ENCODE results near the gene TMEM181. TPM values are rescaled to one million over a fixed set of nuclear protein-coding genes. Genes with fewer than 3 reads are reported as not detected.
"Not testable (repeated sequence)": the region's sequence is repeated elsewhere in the genome, so short reads cannot be mapped to it uniquely, and the experiment has no call there.

Gene TMEM181
- total RNA-seq, 2 experiments from 2014 or later: 14.8 to 16.3 TPM

DNA sequence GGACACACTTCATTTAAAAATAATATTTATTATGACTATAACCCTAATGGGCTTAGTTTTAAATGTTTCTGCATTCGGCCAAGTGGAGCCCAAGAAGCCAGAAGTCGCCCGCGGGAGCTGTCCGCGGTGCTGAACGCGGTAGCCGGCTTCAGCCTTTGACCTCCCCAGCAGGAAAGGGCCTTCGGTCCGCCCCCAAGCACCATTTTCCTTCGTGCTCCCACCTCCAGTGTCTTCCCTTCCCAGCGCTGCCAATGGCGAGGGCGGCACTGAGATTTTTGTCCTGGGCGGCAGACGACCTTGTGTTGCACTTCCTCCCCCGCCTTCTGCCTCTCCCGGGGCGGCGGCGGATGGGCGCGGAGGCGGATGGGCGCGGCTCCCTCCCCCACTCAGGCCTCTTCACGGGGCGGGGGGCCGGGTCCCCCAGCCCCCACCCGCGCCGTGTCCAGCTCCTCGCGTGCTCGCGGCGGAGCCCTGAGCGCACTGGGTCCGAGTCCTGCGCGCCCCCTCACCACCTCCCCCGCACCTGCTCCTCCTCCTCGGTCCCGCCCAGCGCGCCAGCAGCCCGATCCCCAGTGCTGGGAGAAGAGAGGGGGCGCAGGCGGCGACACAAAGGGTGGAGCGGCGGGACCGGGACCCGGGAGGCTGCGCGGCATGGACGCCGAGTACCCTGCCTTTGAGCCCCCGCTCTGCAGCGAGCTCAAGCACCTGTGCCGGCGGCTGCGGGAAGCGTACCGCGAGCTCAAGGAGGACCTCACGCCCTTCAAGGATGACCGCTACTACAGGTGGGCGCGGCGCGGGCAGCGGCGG, 23.6 kb upstream of the TMEM181 start:
- POLR2A ChIA-PET: interaction anchor here (1.7 kb wide), 1 partner anchor 113 kb away, joined by 3 read pairs; no protein-coding TSS in a partner anchor
- CTCF ChIA-PET: no interaction called here

DNA sequence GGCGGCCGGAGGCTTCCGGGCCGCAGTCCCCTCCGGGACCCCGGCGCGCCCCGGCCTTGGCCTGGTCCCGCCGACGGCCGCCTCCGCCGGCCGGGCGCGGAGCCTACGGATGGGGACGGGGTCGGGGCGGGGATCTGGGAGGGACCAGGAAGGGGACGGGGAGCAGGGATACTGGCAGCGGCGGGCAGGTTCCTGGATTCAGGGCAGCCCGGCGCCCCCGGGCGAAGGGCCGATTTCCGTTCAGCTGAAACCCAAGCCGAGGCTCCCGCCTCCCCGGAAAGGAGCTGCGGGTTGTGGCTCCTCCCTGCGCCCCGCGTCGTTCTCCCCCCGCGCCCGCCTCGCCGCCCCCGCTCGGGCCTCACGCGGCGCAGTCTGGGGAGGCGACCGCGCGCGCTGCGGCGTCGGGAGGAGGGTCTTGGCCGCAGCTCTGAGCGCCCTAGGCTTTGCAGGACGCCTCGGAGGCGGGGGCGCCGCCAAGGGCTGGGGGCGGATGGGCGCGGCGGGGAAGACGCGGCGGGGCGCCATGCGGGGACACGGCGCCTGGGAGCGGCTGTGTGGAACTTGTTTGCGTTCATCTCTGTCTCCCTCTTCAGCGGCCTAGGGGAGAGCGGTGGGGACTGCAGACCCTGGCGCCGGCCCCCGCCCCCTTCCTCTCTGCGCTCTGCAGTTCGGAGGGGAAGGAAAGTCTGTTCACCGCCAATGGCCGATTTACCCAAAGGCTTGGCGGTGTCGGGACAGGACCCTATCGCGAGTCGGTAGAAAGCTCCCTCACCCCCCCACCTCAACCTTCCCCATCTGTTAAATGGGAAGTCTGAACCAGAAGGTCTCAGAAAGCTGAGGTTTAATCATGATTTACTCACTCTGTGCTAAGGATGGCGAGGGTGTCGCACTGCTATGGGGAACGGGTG, 22.7 kb upstream of the TMEM181 start:
- ChIA-PET POLR2A (interaction anchor here (1.7 kb wide), 1 partner anchor 112 kb away, joined by 3 read pairs; no protein-coding TSS in a partner anchor), CTCF (interaction anchor here (1.2 kb wide), 1 partner anchor 316 kb away, joined by 3 read pairs; no protein-coding TSS in a partner anchor)

DNA sequence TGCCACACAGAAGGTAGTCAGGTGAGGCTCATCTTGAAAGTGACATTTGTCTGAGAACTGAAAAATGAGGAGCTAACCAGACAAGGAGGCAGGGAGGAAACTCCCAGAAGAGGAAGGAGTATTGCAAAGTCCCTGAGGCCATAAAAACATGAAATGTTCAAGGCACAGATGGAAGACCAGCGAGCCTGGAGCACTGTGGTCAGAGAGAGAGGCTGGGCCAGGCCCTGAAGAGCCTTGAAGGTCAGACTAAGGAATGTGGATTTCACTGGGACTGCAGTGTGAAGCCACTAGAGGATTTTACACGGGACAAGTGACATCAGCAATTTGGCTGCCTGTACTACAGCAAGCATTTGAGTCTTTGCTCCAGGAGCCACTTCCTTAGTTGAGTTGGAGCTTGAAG, 21.1 kb upstream of the TMEM181 start:
- CTCF ChIA-PET: no interaction called here
- POLR2A ChIA-PET: no interaction called here

DNA sequence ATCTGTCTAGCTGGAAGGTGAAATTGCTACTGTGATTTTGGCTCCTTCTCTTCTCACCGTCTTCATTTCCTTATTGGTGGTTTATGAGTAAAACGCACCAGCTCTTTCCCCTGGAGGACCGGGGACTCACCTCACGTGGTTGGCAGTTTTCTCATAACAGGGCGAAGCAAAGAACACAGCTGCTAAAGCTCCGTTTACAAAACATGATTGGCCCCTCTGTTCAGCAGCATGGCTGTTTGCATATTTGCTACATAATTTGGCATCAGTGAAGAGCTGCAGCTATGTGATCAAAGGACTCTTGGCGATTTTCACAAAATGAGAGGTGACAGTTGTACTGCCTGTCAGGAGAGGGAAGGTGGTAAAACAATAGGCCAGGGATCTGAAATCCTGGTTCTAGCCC, 20.5 kb upstream of the TMEM181 start:
- ChIA-PET CTCF (no interaction called here), POLR2A (no interaction called here)

DNA sequence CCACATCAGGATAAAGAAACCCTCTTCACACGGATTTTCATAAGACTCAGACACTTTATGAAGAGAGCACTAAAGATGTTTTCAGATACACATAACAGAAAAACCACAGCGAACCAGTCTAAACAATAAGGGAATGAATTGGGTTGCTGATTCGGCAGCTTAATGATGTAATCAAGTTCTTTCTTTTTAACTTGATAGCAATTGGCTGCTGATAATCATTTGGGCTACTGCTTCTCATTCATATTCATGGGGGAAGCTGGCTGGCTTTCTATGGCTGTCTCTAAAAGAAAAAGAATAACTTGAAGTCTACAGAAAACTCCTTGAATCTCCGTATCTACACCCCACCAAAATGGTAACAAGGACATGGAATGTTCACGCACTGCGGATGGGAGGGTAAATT, 20.0 kb upstream of the TMEM181 start:
- ChIA-PET POLR2A (no interaction called here), CTCF (no interaction called here)

DNA sequence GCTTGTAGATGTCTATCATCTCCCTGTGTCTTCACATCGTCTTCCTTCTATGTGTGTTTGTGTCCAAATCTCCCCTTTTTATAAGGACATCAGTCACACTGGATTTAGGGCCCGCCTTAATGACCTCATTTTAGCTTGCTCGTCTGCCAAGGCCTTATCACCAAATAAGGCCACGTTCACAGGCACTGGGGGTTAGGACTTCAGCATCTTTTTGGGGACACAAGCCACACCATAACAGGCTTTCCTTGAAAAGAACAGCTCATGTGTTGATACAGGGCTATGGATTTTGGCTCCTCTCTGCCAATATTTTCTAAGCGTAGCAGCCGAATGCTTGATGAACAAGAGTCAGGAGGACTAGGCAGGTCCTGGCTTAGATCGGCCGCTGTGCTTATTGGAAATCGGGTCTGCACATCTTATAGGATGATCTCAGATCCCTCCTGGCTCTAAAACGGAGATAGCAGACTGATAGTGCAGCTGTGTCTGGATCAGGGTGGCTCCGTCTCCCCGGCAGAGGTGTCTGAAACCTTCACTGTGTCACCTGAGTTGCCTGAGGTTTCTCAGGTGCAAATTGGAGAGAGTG, 16.2 kb upstream of the TMEM181 start:
- ChIA-PET CTCF (no interaction called here), POLR2A (no interaction called here)

DNA sequence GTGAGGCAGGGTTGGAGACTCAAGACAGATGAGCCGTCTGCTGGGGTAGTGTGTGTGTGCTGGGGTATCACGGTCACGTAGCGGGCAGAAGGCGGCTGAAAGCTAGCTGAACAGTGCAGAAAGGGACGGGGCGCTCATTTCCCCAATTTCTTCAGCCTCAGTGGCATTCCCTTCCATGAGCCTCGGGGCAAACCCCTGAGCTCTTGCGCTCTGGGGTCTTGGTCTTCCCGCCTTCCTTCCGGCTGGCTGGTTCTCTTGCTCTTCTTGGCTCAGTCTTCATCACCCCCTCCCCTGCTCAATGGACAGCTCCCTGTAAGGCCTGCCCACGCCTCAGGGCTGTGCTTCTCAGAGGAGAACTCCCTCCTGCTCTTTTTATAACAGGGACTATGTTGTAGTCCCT, 15.5 kb upstream of the TMEM181 start:
- CTCF ChIA-PET: no interaction called here
- POLR2A ChIA-PET: no interaction called here

DNA sequence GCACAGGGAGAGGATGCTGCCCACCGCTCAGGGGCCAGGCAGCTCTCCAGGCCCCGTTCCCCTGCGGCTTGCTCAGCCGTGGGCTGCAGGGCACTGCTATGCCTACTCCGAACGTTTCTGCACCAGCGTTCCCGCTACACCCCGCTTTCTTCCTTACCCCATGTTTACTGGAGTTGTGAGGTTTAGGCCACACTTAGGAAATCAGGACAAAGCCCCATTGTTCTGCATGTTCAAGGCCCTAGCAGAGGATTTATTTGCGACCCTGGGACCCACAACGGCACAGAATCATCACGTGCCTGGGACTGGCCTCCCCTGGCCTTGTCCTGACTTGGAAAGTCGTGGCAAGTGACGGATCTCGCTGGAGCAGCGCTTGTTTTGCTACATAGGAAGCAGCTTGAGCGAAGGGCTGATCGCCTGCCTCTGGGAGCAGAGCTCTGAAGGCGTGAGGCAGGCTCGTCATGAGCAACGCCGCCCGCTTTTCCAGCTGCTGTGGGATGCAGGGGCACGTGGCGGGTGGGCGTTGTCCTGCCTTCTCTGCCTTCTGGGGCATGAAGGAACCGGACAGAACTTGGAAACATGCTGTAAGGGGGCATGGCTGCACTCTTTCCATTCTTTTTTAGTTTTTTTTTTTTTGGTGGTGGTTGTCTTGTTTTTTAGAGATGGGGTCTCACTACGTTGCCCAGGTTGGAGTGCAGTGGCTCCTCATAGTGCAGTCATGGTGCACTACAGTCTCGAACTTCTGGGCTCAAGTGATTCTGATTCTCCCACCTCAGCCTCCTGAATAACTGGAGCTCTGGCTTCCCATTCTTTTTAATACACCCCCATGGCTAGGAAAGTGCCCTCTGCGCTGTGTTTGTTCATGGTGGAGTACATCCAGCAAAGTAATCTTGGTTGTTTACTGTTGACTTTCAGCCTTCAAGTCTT, 14.6 kb upstream of the TMEM181 start:
- CTCF ChIA-PET: no interaction called here

DNA sequence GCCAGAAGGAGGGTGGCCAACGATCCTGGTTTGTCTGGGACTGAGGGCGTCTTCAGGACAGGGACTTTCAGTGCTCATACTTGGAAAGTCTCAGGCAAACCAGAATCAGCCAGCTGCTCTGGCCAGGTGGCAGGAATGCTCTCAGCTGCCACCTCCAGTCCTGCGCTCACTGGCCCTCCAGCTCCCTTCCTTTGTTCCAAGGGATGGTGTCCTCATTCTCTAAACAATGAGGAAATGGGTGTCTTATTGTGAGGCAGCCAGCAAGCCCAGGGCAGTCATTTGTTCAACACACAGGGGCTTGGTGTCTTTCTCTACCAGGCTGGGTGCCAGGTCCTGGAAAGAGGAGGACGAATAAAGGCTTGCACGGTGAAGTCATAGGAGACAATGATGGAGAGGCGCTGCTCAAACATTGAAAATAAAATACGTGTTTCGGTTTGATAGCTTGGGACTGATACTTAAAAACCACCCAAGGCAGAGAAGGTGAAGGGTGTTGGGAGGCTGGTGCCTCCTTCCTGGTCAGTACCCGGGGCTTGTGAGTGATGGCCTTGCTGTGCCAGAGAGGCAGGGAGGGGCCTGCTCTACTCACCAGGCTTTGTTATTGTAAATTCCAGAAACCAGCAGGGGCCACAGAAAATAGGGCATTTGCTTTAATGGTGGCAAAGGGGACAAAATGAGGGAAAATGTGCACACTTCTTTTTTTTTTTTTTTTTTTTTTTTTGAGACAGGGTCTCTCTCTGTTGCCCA, 11.3 kb upstream of the TMEM181 start:
- CTCF ChIA-PET: interaction anchor here (0.7 kb wide), 1 partner anchor 417 kb away, joined by 4 read pairs; no protein-coding TSS in a partner anchor
- POLR2A ChIA-PET: interaction anchor here (0.6 kb wide), 1 partner anchor 391 kb away, joined by 6 read pairs; no protein-coding TSS in a partner anchor

More for the DNA sequence above, 14.6 kb upstream of the TMEM181 start:
- POLR2A ChIA-PET: no interaction called here

DNA sequence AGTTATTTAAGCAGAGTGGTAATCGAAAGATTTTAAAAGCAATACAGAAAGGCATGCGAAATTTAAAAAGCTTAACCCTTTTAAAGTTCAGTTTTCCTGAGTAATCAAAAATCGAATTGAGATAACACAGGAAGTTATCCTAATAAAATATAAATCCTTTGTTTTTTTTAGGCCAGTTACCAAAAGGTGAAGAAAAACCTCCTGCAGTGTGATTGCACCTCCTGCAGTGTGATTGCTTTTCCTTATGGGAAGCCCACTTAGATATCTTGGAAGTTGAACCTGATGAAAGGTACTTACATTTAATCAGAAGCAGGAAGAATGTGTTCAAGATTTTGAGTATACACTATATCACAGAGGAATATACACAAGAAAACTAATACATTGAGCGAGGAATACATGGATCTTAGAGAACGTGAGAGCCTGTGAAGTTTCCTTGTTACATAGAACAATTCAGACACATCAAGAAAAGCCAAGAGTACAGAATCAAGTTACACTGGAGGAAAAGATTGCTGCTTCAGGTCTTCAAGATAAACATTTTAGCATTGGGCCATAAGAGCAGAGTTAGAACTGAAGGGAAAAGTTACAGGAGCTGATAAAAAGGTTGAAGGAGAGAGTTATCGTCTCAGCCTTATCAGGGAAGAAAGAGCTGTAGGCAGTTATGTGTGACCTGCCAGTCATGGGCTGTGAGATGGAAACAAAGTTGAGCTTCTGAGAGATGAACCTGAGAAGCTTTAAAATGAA, 7.7 kb upstream of the TMEM181 start:
- POLR2A ChIA-PET: no interaction called here
- CTCF ChIA-PET: no interaction called here

DNA sequence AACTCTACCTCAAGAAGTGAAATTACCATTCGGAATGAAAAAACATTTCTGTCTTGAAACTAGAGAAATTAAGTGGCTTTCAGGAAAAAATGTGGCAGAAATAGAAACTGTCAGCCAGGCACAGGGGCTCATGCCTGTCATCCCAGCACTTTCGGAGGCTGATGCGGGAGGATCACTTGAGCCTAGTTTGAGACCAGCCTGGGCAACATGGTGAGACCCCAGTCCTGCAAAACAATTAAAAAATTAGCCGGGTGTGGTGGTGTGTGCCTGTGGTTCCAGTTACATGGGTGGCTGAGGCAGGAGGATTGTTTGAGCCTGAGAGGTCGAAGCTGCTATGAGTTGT, 7.1 kb upstream of the TMEM181 start:
- ChIA-PET CTCF (no interaction called here), POLR2A (interaction anchor here (0.6 kb wide), 1 partner anchor 531 kb away, joined by 3 read pairs; no protein-coding TSS in a partner anchor)

DNA sequence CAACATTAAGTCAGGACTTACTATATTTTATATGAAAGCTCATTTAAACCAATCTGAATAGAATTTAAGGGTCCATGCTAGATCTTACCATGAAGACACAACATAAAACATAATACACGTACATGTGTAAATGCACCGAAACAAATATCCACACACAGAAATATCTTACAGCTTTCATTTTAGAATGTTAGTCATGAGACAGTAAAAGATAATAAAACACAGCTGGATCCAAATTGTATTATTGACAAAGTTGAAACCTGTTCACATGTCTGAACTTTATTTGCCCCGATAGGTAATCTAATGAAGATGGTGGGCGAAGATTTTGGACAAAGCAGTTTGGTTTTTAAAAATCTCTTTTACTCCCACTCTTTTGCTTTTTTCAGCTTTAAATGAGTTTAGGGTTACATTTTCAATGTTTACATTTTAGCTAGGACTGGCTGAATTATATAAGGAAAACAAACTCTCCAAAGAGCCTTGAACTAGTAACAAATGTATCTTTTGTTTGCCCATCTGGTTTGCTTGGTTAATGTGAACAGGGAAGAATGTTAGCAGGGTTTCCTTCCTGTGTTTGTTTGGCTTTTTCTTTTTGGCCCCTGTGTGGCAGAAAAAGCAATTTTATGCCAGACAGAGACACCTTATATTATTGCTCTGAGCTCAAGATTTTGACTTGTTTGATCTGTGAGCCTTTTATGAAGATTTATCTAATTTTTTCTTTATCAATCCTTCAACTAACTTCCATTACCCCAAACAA, 5.1 kb upstream of the TMEM181 start:
- POLR2A ChIA-PET: no interaction called here
- CTCF ChIA-PET: interaction anchor here (1.2 kb wide), 1 partner anchor 334 kb away, joined by 6 read pairs; no protein-coding TSS in a partner anchor

DNA sequence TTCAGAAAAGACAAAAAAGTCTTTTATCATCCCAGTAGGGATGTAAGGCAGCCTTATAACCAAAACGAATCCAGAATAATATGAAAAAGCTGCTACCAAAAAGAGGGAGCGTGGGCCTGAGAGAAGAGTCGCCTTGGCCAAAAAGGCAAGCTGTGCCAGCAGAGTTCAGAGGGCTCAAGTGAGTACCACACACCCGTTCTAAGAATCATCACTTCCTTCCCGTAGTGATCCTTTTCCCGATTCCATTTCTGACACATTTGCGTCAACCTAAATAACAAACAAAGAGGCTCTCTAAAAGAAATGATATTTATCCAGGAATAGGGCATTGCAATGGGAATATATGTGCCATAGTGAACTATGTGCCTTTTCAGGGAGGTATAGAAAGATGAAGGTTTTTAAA, 3.8 kb upstream of the TMEM181 start:
- CTCF ChIA-PET: no interaction called here
- POLR2A ChIA-PET: no interaction called here

DNA sequence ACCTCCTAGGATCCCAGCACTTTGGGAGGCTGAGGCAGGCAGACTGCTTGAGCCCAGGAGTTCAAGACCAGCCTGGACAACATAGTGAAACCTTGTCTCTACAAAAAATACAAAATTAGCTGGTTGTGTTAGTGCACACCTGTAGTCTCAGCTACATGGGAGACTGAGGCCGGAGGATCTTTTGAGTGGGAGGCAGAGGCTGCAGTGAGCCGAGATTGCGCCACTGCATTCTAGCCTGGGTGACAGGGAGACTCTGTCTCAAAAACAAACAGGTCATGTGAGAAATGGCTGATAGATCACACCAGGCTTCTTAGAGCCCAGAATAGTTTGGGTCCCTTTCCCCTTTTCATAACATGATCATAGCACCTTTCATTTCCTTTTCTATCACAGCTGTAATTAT, 2.8 kb upstream of the TMEM181 start:
- POLR2A ChIA-PET: not testable (repeated sequence)

DNA sequence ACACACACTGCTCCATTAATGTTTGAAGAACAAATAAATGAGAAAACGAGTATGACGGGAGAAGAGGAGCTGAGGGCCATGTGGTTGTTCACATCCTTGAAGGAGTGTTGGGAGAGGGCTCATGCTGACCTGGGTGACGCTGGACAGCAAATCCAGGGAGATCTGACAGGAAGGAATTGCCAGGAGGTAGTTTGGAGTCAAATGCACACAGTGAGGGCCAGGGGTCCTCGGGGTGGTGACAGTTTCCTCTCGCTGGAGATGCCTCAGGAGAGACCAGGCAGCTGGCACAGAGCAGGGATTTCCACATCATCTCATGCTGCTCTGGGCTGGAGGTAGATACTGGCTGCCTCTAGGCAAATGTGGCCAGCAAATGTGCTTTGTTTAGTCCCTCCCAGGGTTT, 2.0 kb upstream of the TMEM181 start:
- ChIA-PET POLR2A (no interaction called here), CTCF (interaction anchor here (0.5 kb wide), 1 partner anchor 169 kb away, joined by 3 read pairs; no protein-coding TSS in a partner anchor)

More for the DNA sequence above, 2.8 kb upstream of the TMEM181 start:
- CTCF ChIA-PET: interaction anchor here (0.5 kb wide), 1 partner anchor 168 kb away, joined by 3 read pairs; no protein-coding TSS in a partner anchor

DNA sequence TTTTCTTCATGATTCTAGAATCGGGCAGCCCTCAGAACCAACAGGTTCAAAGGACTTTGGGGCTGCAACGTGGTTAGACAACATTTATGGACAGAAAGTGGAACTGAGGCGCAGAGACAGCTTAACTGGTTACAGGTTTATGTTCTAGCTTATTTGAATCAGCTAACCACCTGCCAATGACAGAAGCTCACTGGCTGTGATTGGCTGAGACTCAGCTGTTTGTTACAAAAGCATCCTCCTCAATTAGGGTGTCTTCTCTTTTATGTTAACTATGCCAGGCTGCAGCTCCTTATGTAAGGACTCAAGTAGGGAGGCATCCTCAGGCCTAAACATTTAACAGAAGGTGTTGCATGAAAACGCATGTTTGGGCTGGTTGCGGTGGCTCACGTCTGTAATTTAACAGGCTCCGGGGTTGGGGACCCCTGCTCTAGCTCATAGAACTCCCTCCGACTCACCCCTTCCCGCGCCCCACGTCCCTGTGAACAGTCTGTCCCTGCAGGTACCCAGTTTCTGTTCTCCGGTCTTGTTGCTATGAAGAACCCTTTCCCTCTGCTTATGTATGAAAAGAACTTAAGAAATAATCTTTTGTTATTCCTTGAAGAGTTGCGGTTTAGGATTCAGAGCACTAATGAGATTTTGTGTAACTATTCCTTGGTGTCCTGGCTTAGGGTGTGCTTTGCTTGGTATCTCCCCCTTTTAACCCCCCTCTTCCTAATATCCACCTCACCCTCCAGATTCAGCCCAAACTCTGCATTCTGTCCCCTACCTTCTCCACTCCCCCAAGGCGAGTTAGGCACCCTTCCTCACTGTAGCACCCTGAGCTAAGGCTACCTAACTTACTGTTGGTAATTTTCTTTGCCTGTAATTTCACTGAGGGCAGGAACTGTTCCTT, 1.2 kb upstream of the TMEM181 start:
- POLR2A ChIA-PET: interaction anchor here (0.7 kb wide), 1 partner anchor 85 kb away, joined by 5 read pairs; the partner anchor contains the start of gene DYNLT1
- CTCF ChIA-PET: no interaction called here

Data from activated CD8-positive, alpha-beta memory T cell treated with anti-CD3 and anti-CD28 coated beads for 36 hours (primary cell).